PC-9 (cell line): Measurements from ENCODE around the gene SPTSSB.

Experiments
- CTCF ChIP-seq: fragments of 200-600 bp; sonication (generic); conservative IDR thresholded peaks from 2 replicates; pipeline ENCODE4 v1.6.1; 2017; ENCODE audit warnings: mixed run types, antibody characterized with exemption, mild to moderate bottlenecking, moderate library complexity
- EZH2 ChIP-seq: fragments of 200-600 bp; sonication (generic); IDR thresholded peaks from 2 replicates; pipeline ENCODE4 v1.8.0; 2017; ENCODE audit warnings: antibody characterized with exemption, low read depth

DNA sequence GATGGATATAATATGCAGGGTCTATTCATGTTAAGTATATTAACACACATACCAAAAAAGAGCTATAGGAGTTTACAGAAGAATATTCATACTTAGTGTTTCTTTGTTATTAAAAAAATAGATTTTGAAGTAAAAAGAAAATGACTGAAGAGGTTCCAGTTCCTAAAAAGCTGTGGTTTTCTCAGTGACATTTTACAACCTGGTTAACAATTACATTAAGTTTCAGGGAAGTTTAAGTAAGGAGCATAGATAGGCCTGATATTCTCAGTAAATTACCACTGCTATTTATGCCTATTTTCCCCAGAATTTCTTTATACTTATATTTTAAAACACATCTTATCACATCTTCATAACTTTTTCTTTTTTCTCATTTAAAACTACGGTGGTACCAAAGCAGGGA lies 43.6 kb upstream of the SPTSSB start:
- TF ChIP-seq CTCF = no peak
- TF ChIP-seq EZH2 = no peak
